ENCODE data around the gene CERT1.

Gene CERT1

GRCh38 chr5:75363111-75363510 lies 148.3 kb downstream of the CERT1 start:
- Histone ChIP-seq H3K27me3 (ENCODE audit: control insufficient read depth in 3 of 3, insufficient read depth in 3 of 3, low read depth in 1 of 3, low read length in 3 of 3) (no peaks in the 10 kb centered on the region), H3K36me3 (replicated peaks in 1 of 2; ENCODE audit: control insufficient read depth in 2 of 2, insufficient read depth in 2 of 2, low read length in 2 of 2) (peaks cover 11 to 62% of the 10 kb centered on the region in 2 donors), H3K9ac (ENCODE audit: low read depth, low read length, poor library complexity) (no peak overlapping the region), H2BK5ac (ENCODE audit: low read length) (no peak overlapping the region), H3K14ac (ENCODE audit: low read length) (no peak overlapping the region), H2AFZ (ENCODE audit: low read length) (no peak overlapping the region), H2BK12ac (ENCODE audit: low read length) (no peak overlapping the region), H3K4me3 (ENCODE audit: low read length in 2 of 2) (no peak overlapping the region), H2AK5ac (ENCODE audit: low read depth, low read length) (no peak overlapping the region), H3K4ac (ENCODE audit: low read length) (no peak overlapping the region), H4K91ac (ENCODE audit: low read depth, low read length, poor library complexity) (no peak overlapping the region), H2BK15ac (ENCODE audit: low read length) (no peak overlapping the region), H3K4me1 (ENCODE audit: control insufficient read depth in 2 of 2, insufficient read depth in 1 of 2, low read depth in 1 of 2, low read length in 2 of 2) (no peaks in the 10 kb centered on the region), H3K79me1 (ENCODE audit: low read depth, low read length) (no peaks in the 10 kb centered on the region), H3K9me3 (replicated peaks in 1 of 2; ENCODE audit: control insufficient read depth in 2 of 2, insufficient read depth in 1 of 2, low read depth in 1 of 2, low read length in 2 of 2) (no peaks in the 10 kb centered on the region), H3K18ac (ENCODE audit: low read length) (no peak overlapping the region), H4K8ac (ENCODE audit: low read depth, low read length) (no peak overlapping the region), H3K4me2 (ENCODE audit: insufficient read depth, low read length, poor library complexity, severe bottlenecking) (no peak overlapping the region), H2BK120ac (ENCODE audit: low read depth, low read length) (no peak overlapping the region), H3K27ac (replicated peaks; ENCODE audit: low read length) (peak overlapping the region; percentile 34), H3K23ac (ENCODE audit: low read depth, low read length, poor library complexity) (no peak overlapping the region)
- no CpG with 5 or more reads among the region's 5 CpGs for WGBS, 2 donors (ENCODE audit: extremely low coverage in 2 of 2, insufficient read length in 2 of 2, insufficient replicate concordance in 1 of 2)
- no peak for DNase-seq (ENCODE audit: low spot score)

GRCh38 chr5:75362474-75362975 lies 148.9 kb downstream of the CERT1 start:
- no peak for DNase-seq (ENCODE audit: low spot score)
- Histone ChIP-seq H2BK120ac (ENCODE audit: low read depth, low read length) (no peak overlapping the region), H3K9ac (ENCODE audit: low read depth, low read length, poor library complexity) (no peak overlapping the region), H3K27ac (replicated peaks; ENCODE audit: low read length) (no peak overlapping the region), H2AK5ac (ENCODE audit: low read depth, low read length) (no peak overlapping the region), H3K27me3 (ENCODE audit: control insufficient read depth in 3 of 3, insufficient read depth in 3 of 3, low read depth in 1 of 3, low read length in 3 of 3) (no peaks in the 10 kb centered on the region), H2BK5ac (ENCODE audit: low read length) (no peak overlapping the region), H3K23ac (ENCODE audit: low read depth, low read length, poor library complexity) (no peak overlapping the region), H3K9me3 (replicated peaks in 1 of 2; ENCODE audit: control insufficient read depth in 2 of 2, insufficient read depth in 1 of 2, low read depth in 1 of 2, low read length in 2 of 2) (no peaks in the 10 kb centered on the region), H3K36me3 (replicated peaks in 1 of 2; ENCODE audit: control insufficient read depth in 2 of 2, insufficient read depth in 2 of 2, low read length in 2 of 2) (peaks cover 13 to 68% of the 10 kb centered on the region in 2 donors), H3K79me1 (ENCODE audit: low read depth, low read length) (peaks cover 1% of the 10 kb centered on the region), H3K4me3 (ENCODE audit: low read length in 2 of 2) (no peak overlapping the region), H2AFZ (ENCODE audit: low read length) (no peak overlapping the region), H3K14ac (ENCODE audit: low read length) (no peak overlapping the region), H2BK12ac (ENCODE audit: low read length) (no peak overlapping the region), H4K91ac (ENCODE audit: low read depth, low read length, poor library complexity) (no peak overlapping the region), H3K18ac (ENCODE audit: low read length) (no peak overlapping the region), H3K4ac (ENCODE audit: low read length) (no peak overlapping the region), H3K4me1 (ENCODE audit: control insufficient read depth in 2 of 2, insufficient read depth in 1 of 2, low read depth in 1 of 2, low read length in 2 of 2) (no peaks in the 10 kb centered on the region), H4K8ac (ENCODE audit: low read depth, low read length) (no peak overlapping the region), H2BK15ac (ENCODE audit: low read length) (no peak overlapping the region), H3K4me2 (ENCODE audit: insufficient read depth, low read length, poor library complexity, severe bottlenecking) (no peak overlapping the region)
- no CpG with 5 or more reads among the region's 4 CpGs for WGBS, 2 donors (ENCODE audit: extremely low coverage in 2 of 2, insufficient read length in 2 of 2, insufficient replicate concordance in 1 of 2)

DNA sequence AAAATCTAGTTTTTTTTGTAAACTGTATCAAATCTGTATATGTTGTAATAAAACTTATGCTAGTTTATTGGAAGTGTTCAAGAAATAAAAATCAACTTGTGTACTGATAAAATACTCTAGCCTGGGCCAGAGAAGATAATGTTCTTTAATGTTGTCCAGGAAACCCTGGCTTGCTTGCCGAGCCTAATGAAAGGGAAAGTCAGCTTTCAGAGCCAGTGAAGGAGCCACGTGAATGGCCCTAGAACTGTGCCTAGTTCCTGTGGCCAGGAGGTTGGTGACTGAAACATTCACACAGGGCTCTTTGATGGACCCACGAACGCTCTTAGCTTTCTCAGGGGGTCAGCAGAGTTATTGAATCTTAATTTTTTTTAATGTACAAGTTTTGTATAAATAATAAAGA lies 150.1 kb downstream of the CERT1 start:
- Histone ChIP-seq H3K4me3 (ENCODE audit: low read length in 2 of 2) (no peak overlapping the region), H3K18ac (ENCODE audit: low read length) (no peak overlapping the region), H3K14ac (ENCODE audit: low read length) (no peak overlapping the region), H3K4me2 (ENCODE audit: insufficient read depth, low read length, poor library complexity, severe bottlenecking) (no peak overlapping the region), H2AK5ac (ENCODE audit: low read depth, low read length) (no peak overlapping the region), H3K36me3 (replicated peaks in 1 of 2; ENCODE audit: control insufficient read depth in 2 of 2, insufficient read depth in 2 of 2, low read length in 2 of 2) (peaks cover 21 to 80% of the 10 kb centered on the region in 2 donors), H3K27ac (replicated peaks; ENCODE audit: low read length) (no peak overlapping the region), H3K23ac (ENCODE audit: low read depth, low read length, poor library complexity) (no peak overlapping the region), H2AFZ (ENCODE audit: low read length) (no peak overlapping the region), H3K79me1 (ENCODE audit: low read depth, low read length) (peaks cover 2% of the 10 kb centered on the region), H3K4ac (ENCODE audit: low read length) (no peak overlapping the region), H4K8ac (ENCODE audit: low read depth, low read length) (no peak overlapping the region), H3K4me1 (ENCODE audit: control insufficient read depth in 2 of 2, insufficient read depth in 1 of 2, low read depth in 1 of 2, low read length in 2 of 2) (no peaks in the 10 kb centered on the region), H2BK12ac (ENCODE audit: low read length) (no peak overlapping the region), H3K27me3 (ENCODE audit: control insufficient read depth in 3 of 3, insufficient read depth in 3 of 3, low read depth in 1 of 3, low read length in 3 of 3) (no peaks in the 10 kb centered on the region), H3K9me3 (replicated peaks in 1 of 2; ENCODE audit: control insufficient read depth in 2 of 2, insufficient read depth in 1 of 2, low read depth in 1 of 2, low read length in 2 of 2) (no peaks in the 10 kb centered on the region), H4K91ac (ENCODE audit: low read depth, low read length, poor library complexity) (no peak overlapping the region), H2BK120ac (ENCODE audit: low read depth, low read length) (no peak overlapping the region), H2BK15ac (ENCODE audit: low read length) (no peak overlapping the region), H3K9ac (ENCODE audit: low read depth, low read length, poor library complexity) (no peak overlapping the region), H2BK5ac (ENCODE audit: low read length) (no peak overlapping the region)
- WGBS, 2 donors (ENCODE audit: extremely low coverage in 2 of 2, insufficient read length in 2 of 2, insufficient replicate concordance in 1 of 2), result no CpG with 5 or more reads among the region's 4 CpGs
- DNase-seq (ENCODE audit: low spot score), result no peak

- no peak overlapping the region for H3K4me3 ChIP-seq (ENCODE audit: low read length in 2 of 2)
- H2BK120ac ChIP-seq (ENCODE audit: low read depth, low read length), result no peak overlapping the region
- H4K91ac ChIP-seq (ENCODE audit: low read depth, low read length, poor library complexity), result no peak overlapping the region
- no CpG with 5 or more reads among the region's 3 CpGs for WGBS, 2 donors (ENCODE audit: extremely low coverage in 2 of 2, insufficient read length in 2 of 2, insufficient replicate concordance in 1 of 2)
- H3K4me1 ChIP-seq (ENCODE audit: control insufficient read depth in 2 of 2, insufficient read depth in 1 of 2, low read depth in 1 of 2, low read length in 2 of 2), result no peaks in the 10 kb centered on the region
- no peak overlapping the region for H2AK5ac ChIP-seq (ENCODE audit: low read depth, low read length)
- no peak for DNase-seq (ENCODE audit: low spot score)
- no peak overlapping the region for H2BK5ac ChIP-seq (ENCODE audit: low read length)
- H3K9me3 ChIP-seq (replicated peaks in 1 of 2; ENCODE audit: control insufficient read depth in 2 of 2, insufficient read depth in 1 of 2, low read depth in 1 of 2, low read length in 2 of 2), result no peaks in the 10 kb centered on the region
- peaks cover 29 to 100% of the 10 kb centered on the region in 2 donors for H3K36me3 ChIP-seq (replicated peaks in 1 of 2; ENCODE audit: control insufficient read depth in 2 of 2, insufficient read depth in 2 of 2, low read length in 2 of 2)
- H3K4me2 ChIP-seq (ENCODE audit: insufficient read depth, low read length, poor library complexity, severe bottlenecking), result no peak overlapping the region
- no peak overlapping the region for H3K14ac ChIP-seq (ENCODE audit: low read length)
- H3K4ac ChIP-seq (ENCODE audit: low read length), result no peak overlapping the region
- peaks cover 5% of the 10 kb centered on the region for H3K79me1 ChIP-seq (ENCODE audit: low read depth, low read length)
- no peak overlapping the region for H3K18ac ChIP-seq (ENCODE audit: low read length)
- no peak overlapping the region for H3K9ac ChIP-seq (ENCODE audit: low read depth, low read length, poor library complexity)
- no peaks in the 10 kb centered on the region for H3K27me3 ChIP-seq (ENCODE audit: control insufficient read depth in 3 of 3, insufficient read depth in 3 of 3, low read depth in 1 of 3, low read length in 3 of 3)
- H3K27ac ChIP-seq (replicated peaks; ENCODE audit: low read length), result no peak overlapping the region
- no peak overlapping the region for H2BK15ac ChIP-seq (ENCODE audit: low read length)
- H2BK12ac ChIP-seq (ENCODE audit: low read length), result no peak overlapping the region
- H2AFZ ChIP-seq (ENCODE audit: low read length), result no peak overlapping the region
- no peak overlapping the region for H3K23ac ChIP-seq (ENCODE audit: low read depth, low read length, poor library complexity)
- H4K8ac ChIP-seq (ENCODE audit: low read depth, low read length), result no peak overlapping the region
Observed at GRCh38 chr5:75358117-75358516, 153.3 kb downstream of the CERT1 start.

Data from neuronal stem cell (in vitro differentiated cells).